NCI-H345 treated with DMSO at 0.1 percent for 48 hours (cell line): Measurements from ENCODE around the gene RAMP2.

Experiments used
- DNase-seq: peaks from one replicate; lab custom pipeline; 2025; ENCODE audit not compliant: unreplicated experiment; lab: John Stamatoyannopoulos, UW

The RAMP2 gene

DNA sequence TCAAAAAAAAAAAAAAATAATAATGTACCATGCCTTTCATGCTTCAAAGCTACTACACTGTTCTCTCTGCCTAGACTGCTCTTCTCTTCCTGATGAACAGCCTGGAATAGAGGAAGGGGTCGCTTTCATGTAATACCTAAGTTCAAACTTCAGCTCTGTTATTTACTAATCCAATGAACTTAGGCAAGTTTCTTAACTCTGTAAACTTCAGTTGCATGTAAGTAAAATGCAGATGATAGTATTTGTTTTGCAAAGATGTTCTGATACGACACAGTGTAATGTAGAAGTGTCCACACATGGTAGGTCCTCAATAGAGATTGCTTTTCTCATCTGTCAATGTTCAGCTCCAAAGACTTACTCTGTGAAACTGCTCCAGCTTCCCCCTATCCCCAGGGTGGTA, 30.9 kb downstream of the RAMP2 start:
- DNase-seq = no peak

GRCh38 chr17:42792545-42792944, 31.5 kb downstream of the RAMP2 start:
- no peak for DNase-seq

DNA sequence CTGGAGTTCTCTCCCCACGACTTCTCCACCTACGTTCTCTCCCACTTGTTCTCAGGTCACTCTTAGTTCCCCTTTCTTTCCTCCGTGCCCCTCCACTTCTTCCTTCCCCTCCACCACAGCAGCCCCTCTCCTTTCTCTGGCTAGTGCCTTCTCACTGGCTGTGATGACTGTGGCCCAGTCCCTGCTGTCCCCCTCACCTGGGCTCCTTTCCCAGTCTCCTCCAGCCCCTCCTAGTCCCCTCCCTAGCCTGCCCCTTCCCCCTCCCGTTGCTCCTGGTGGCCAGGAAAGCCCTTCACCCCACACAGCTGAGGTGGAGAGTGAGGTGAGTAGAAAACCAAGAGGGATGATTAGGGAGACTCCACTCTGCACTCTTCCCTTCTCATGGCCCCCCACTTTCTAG, 34.0 kb downstream of the RAMP2 start:
- no peak for DNase-seq

DNA sequence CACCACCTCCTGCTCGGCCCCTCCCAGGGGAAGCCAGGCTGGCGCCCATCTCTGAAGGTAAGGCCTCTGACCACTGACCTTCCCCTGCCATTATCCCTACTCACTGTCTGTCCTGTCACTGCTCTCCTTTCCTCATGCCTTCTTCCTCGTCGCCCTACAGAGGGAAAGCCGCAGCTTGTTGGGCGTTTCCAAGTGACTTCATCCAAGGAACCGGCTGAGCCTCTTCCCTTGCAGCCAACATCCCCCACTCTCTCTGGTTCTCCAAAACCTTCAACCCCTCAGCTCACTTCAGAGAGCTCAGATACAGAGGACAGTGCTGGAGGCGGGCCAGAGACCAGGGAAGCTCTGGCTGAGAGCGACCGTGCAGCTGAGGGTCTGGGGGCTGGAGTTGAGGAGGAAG, 34.4 kb downstream of the RAMP2 start:
- DNase-seq = no peak

DNA sequence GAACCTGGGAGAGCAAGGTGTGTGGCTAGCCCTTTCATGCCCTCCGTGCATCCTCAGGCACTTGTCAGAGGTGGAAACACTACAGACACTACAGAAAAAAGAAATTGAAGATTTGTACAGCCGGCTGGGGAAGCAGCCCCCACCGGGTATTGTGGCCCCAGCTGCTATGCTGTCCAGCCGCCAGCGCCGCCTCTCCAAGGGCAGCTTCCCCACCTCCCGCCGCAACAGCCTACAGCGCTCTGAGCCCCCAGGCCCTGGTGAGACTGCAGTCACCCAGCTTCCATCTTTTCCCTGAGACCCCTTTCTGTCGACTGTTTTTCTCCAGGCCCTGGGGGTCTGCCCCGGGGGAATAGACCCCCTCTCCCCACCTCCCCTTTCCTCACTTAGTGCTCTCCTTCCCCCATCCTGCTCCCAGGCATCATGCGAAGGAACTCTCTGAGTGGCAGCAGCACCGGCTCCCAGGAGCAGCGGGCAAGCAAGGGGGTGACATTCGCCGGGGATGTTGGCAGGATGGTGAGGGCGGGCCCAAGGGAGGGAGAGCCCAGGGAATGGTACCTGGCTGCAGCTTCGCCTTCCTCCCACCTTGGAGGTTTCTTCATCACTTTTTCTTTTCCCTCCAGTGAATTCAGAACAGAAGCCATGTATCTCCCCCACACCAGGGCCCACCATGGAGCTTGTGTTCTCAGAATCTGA, 35.2 kb downstream of the RAMP2 start:
- no peak for DNase-seq

GRCh38 chr17:42797067-42798007, 36.3 kb downstream of the RAMP2 start:
- no peak for DNase-seq

DNA sequence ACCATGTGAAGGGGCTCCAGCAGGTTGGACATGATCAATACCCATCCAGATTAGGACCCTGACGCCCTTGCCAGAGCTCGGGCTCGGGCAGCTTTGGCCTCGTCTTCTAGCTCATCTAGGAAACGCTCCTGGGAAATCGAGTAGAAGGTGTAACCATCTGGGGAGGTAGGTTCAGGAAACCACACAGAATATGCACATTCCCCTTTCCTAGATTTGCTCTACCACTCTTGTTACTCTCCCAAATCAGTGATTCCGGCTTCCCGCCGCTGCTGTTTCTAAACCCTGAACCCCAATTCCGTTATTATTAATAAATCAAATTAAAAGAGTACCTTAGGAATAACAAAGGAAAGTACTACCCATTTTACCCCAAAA, 37.0 kb downstream of the RAMP2 start:
- DNase-seq = no peak

DNA sequence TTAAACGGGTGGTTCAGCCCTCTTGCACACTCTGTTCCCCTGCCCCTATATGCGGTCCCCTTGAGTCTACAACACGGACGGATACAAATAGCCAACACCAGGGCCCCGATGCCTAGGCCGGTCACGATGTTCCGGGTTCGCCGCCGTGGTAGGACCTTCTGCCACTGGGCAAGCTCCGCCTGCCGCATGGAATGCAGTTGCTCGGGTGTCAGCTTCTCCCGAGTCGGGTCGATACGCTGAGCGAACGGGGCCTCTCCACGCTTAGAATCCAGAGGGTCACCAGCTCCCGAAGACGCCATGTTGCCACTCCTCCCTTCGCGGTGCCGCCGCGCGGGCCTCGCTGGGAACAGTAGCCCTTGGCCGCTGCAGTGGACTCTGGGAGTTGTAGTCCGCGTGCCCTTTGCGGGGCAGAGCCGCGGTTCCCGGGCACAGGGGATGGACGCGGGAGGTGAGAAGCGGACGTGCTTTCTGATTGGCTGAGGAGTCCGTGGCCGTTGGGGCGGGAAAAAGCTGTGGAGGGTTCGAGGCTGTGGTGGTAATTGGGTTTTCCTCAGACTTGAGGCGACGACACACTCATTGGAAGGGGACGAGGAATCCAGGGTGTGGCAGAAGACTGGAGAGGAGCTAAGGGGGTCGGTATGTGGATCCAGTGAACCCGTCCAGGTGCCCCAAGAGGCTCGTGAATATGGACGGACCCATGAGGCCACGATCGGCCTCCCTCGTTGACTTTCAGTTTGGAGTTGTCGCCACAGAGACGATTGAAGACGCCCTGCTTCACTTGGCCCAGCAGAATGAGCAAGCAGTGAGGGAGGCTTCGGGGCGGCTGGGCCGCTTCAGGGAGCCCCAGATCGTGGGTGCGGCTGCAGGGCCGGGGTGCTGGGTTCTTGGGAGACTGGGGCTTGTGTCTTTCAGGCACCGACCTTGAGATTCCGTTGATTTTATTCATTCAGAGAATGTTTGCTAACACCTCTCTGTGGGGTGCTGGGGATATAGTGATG, 37.7 kb downstream of the RAMP2 start, which contains the start of the genes CNTD1 and COA3:
Gene CNTD1 (plus strand): TSS at position 479 of the 998 bp plus-strand sequence. CDS start 207 bp downstream, at position 686.
Gene COA3 (minus strand): TSS at position 322 of the 998 bp plus-strand sequence. CDS start 23 bp downstream, at position 299.
- peak; percentile 75 for DNase-seq

DNA sequence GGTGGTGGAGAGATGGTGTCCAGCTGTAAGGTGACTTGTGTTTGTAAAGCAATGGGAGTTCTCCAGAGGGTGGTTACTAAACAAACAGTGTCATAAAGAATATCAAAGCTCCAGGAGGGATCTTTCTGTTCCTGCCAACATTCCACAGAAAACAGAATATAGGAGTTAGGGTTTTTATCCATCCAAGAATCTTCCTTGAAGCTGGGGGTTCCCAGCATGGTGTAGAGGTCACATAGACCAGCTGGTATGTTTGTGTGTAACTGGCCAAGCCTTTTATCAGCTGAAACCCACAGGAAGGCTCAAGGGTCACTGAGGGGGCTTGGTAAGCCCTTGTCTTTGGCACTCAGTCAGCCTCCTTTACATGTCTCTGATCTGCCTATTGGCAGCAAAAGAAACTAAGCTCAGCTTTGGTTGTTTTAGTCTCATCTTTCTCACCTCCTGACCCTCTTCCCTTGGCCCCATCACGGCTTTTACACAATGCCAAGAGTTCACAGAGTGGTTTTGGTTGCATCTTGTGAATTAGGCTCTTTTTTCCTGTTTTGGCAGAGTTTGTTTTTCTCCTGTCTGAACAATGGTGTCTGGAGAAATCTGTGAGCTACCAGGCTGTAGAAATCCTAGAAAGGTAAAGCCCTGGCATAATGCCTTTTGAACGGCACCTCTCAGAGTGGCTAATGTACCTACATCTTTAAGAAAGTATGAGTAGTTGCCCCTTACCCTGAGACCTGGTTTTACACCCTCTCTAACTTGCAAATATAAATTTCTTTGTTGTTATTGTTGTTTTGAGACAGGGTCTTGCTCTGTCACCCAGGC, 42.3 kb downstream of the RAMP2 start:
- no peak for DNase-seq

DNA sequence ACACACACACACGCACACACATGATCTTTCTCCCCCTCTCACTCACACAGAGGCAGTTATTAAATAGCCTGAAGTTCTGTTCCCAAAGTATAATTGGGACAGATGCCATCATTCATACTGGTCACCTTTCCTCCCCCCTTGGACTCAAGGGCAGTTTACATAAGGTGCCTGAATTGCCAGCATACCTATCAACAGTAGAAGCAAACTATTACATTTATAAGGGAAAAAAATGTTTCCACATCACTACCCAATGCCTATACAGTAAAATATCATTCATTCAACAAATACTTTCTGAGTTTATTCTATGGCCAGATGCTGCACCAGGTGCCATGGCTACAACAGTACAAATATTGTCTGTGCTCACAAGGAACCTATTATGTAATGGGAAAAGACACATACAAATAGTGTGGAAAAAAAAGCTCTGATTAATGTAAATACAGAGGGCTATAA, 43.9 kb downstream of the RAMP2 start:
- DNase-seq = no peak

DNA sequence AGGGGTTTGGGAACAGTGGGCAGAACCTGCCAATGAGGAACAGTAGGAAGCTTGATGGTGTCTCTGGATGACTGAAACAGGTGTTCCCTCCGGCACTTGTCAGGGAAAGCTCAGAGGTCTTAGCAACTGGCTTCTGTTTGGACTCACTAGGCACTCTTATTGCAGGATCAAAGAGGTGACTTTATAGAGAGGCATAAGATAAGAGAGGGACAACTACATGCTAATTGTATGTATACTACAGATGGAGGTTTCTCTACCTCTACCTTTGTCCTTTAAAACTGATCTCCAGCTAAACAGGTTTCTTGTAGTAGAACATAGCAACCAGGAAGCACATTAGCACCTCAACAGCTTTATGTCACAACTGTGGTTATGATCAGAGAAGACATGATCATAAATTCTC, 45.2 kb downstream of the RAMP2 start:
- DNase-seq = no peak

GRCh38 chr17:42809250-42809649, 48.2 kb downstream of the RAMP2 start:
- DNase-seq = no peak
